A673 (cell line): ENCODE results near the gene PPP1R26.
"Not testable (repeated sequence)": the region's sequence is repeated elsewhere in the genome, so short reads cannot be mapped to it uniquely, and the experiment has no call there.

Experiments
- EZH2 ChIP-seq: fragments of 200-600 bp; sonication (generic); IDR thresholded peaks from 2 replicates; pipeline ENCODE4 v1.6.1; 2017; ENCODE audit warnings: borderline replicate concordance, low read depth, mild to moderate bottlenecking, mixed read lengths, antibody characterized with exemption, low read length; ENCODE audit not compliant: poor library complexity, severe bottlenecking
- TF ChIP-seq, protein P1 (sequence below): fragments of 300-800, 200-600 bp; sonication (generic); conservative IDR thresholded peaks from 2 replicates; pipeline ENCODE4 v1.5.1; 2017; ENCODE audit warnings: low read depth, mild to moderate bottlenecking, antibody characterized with exemption, low read length, moderate library complexity, mixed read lengths

DNA sequence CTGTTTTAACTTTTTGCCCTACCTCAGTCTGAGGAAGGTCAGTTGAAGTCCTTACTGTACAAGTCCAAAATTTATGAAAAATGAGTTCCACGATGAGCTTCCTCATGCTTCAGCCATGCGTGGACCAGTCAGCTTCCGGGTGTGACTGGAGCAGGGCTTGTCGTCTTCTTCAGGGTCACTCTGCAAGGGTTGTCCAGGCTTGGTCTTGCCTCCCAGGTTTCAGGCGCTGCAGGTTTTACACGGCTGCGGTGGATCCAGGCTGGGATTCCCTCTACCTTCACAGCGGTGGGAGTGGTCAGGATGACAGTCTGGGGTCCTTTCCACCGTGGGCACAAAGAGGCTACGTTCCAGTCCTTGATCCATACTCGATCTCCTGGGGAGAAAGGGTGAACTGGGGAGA is 41.9 kb upstream of the PPP1R26 start:
- TF ChIP-seq EZH2, result not testable (repeated sequence)
- TF ChIP-seq, protein P1, sequence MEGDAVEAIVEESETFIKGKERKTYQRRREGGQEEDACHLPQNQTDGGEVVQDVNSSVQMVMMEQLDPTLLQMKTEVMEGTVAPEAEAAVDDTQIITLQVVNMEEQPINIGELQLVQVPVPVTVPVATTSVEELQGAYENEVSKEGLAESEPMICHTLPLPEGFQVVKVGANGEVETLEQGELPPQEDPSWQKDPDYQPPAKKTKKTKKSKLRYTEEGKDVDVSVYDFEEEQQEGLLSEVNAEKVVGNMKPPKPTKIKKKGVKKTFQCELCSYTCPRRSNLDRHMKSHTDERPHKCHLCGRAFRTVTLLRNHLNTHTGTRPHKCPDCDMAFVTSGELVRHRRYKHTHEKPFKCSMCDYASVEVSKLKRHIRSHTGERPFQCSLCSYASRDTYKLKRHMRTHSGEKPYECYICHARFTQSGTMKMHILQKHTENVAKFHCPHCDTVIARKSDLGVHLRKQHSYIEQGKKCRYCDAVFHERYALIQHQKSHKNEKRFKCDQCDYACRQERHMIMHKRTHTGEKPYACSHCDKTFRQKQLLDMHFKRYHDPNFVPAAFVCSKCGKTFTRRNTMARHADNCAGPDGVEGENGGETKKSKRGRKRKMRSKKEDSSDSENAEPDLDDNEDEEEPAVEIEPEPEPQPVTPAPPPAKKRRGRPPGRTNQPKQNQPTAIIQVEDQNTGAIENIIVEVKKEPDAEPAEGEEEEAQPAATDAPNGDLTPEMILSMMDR, result not testable (repeated sequence)
